Measurements from ENCODE around the gene DPYSL3.
"Not testable (repeated sequence)": the region's sequence is repeated elsewhere in the genome, so short reads cannot be mapped to it uniquely, and the experiment has no call there.

The DPYSL3 gene

GRCh38 chr5:147509710-147510651 lies at the start of gene DPYSL3:
DPYSL3 (minus strand) TSS chr5:147510068; CDS start chr5:147509858, 210 bp downstream.
- DNase-seq, result no peak

DNA sequence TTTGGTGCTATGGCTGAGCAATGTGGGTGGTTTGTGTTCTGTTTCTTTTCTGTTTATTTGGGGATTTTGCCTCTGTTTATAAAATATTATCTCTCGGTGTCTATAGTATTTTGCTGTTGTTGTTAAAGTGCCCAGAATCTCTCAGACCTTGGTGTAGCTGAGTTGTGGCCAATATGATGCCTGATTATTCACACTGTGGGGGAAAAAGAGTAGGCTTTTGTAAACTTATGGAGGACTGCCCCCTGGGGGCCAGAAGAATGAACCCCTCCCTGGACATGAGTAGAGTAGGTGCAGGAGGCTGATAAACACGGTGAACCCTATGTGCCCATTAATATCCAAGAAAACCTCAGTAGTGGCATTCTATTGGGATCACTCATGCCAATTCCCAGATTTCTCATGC lies 49.0 kb upstream of the DPYSL3 start:
- no peak for DNase-seq

DNA sequence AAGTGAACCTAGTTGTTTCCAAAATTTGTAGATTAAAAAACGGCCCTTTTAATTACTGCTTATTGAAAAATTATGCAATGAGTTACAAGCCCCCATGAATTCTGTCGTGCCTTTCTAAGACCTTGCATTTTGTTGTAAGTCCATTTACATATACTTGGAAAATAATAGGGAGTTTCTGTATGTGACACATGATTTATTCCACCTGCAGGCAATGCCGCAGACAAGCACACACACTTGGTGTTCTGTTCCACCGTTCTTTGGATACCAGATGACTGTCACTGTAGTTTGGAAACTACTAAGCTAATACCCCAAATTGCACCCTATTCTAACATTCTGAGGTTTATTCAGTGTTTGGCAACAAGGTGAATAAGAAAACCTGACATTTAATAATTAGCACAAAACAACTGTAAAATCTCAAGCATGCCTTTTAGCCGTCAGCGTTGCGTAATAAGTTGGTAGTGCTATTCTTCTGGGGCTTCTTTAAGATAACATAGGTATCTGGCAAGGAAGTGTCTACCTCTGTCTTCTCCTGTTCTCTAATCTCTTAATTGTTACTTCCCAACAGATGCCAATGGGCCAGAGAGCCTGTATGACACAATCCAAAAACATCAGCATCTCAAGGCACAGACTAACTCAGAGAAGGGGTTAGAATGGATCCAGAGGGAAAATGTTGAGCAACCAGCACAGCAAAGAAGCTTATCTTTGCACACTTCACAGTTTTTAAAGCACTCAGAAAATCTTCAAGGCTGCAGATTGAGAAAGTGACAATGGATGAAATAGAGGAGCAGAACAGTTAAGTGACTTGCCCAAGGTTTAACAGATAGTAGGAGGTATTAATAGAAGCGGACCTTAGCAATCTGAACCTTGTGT lies 48.2 kb upstream of the DPYSL3 start:
- no peak for DNase-seq

GRCh38 chr5:147555176-147555575 lies 45.3 kb upstream of the DPYSL3 start:
- no peak for DNase-seq

GRCh38 chr5:147554261-147554817 lies 44.5 kb upstream of the DPYSL3 start:
- no peak for DNase-seq

- not testable (repeated sequence) for DNase-seq
Observed at GRCh38 chr5:147553817-147554216, 43.9 kb upstream of the DPYSL3 start.

- no peak for DNase-seq
Observed at GRCh38 chr5:147552897-147553296, 43.0 kb upstream of the DPYSL3 start.

- no peak for DNase-seq
Observed at GRCh38 chr5:147551677-147552076, 41.8 kb upstream of the DPYSL3 start.

- DNase-seq, result no peak
Observed at GRCh38 chr5:147547730-147548129, 37.9 kb upstream of the DPYSL3 start.

GRCh38 chr5:147544556-147544955 lies 34.7 kb upstream of the DPYSL3 start:
- DNase-seq, result no peak

GRCh38 chr5:147539053-147539452 lies 29.2 kb upstream of the DPYSL3 start:
- no peak for DNase-seq

DNA sequence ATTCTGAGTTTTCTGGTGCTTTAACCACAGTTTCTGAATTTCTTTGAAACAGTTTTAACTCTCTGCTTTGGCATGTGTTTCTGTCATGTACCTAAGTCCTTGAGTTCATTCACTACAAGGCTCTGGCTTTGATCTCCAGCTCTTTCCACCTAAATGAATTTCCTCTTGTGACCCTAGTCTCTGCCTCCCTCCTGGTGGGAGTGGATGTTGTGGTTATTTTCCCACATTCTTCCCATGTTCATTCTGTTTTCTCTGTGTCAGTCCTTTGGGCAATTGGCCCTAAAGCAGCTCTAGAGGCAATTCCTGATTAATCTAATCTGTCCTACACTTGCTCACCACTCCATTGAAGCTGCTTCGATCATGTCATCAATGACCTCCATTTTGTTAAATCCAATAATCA lies 28.4 kb upstream of the DPYSL3 start:
- DNase-seq, result no peak

DNA sequence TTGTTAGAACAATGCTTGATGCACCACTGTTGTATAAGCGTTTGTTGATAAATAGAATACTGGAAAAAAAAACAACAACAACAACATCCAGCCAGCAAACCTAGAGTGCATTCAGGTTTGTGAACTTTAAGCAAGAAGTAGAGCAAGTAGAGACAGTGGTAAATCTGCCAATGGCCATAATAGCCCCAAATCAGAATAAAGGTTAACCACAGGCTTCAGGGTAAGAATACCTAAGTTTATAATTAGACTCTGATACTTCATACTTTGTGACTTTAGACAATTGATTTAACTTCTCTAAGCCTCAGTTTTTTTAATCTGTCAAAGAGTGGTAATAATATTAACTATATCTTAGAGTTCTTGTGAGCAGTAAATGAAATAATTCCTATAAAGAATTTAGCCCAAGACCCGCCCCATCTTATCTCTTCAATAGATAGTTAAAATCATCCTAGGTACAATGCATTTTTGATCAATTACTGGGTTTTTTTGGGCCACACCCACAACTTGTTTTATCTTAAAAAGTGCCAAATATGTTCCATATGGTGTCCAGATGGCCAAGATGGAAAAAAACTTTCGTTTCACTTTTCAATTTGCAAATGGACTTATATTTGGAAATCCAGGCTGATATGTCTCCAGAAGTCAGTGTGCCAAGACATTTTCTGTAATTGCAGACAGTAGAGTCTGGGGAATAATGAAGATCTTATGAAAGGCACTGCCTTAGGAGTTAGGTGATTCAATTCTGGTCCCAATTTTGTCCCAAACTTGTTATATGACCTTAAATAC lies 24.5 kb upstream of the DPYSL3 start:
- DNase-seq, result no peak

- no peak for DNase-seq
Observed at GRCh38 chr5:147532156-147532555, 22.3 kb upstream of the DPYSL3 start.

- DNase-seq, result no peak
Observed at GRCh38 chr5:147530530-147531389, 20.9 kb upstream of the DPYSL3 start.

DNA sequence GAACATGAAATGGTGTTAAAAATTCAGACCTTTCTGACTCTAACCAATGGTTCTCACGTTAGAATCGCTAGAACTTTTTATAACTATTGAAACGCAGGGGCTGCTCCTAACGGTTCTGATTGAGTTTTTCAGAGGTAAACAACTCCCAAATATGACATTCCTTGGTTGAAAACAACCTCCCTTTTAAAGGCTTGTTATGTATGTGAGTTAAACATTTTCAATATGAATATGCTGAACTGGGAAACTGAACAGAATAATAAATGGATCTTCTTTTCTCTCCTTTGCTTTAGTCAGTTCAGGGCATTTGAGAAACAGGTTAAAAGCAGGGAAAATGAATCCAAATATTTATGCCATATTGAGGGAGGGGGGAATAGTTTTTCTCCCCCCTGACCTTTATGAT lies 13.2 kb upstream of the DPYSL3 start:
- no peak for DNase-seq

DNA sequence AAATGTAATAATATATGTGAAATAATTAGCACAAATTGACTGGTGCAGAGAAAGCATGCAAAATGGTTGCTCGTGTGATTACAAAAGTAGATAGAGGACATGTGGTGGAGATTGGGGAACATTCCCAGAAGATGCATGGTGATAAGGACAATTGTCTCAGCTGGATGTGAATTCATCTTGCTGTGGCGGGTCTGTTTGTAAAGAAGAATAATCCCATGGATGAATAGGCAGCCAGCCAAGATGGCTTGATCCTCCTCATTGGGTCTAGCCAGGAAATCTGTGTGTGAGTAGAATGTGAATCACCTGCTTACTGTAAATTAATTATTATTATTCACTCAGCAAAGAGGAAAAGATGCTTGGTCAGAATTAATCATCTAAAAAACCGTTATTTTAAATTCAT lies 12.6 kb upstream of the DPYSL3 start:
- DNase-seq, result no peak

- DNase-seq, result no peak
Observed at GRCh38 chr5:147520450-147520849, 10.6 kb upstream of the DPYSL3 start.

DNA sequence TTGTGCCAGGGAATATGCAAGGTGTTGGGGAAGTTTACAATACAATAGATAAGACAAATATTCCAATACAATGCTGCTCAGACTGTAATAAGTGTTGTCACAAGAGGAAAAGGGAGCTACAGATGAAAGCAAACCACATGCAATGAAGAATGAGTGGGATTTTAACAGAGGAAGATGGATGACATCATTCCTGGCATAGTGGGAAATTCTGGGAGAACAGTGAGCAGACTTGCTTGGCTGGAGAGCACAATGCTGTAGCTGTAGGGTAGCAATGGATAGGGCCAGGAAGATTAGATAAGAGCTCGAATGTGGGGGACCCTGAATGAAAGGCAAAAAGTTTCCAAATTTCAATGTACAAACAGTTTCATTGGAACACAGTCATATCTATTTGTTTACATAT lies 9.5 kb upstream of the DPYSL3 start:
- no peak for DNase-seq

GRCh38 chr5:147517383-147517782 lies 7.5 kb upstream of the DPYSL3 start:
- no peak for DNase-seq

- no peak for DNase-seq
Observed at GRCh38 chr5:147515269-147515668, 5.4 kb upstream of the DPYSL3 start.
